CD4-positive, alpha-beta T cell treated with Interleukin-17A for 4 hours (primary cell): Measurements from ENCODE around the gene CDK2AP2.
"Not testable (repeated sequence)": the region's sequence is repeated elsewhere in the genome, so short reads cannot be mapped to it uniquely, and the experiment has no call there.

Experiments used
- DNase-seq: peaks from one replicate; pipeline ENCODE4 v3.0.0-alpha.2; 2020; ENCODE audit warnings: mixed read lengths

Gene CDK2AP2

GRCh38 chr11:67507864-67508485 is at the start of gene CDK2AP2:
Gene CDK2AP2 (minus strand): TSS chr11:67508162. CDS start chr11:67508082, 80 bp downstream.
- DNase-seq, result peak; percentile 97

GRCh38 chr11:67556244-67556643 is 48.3 kb upstream of the CDK2AP2 start:
- no peak for DNase-seq

GRCh38 chr11:67551697-67552096 is 43.7 kb upstream of the CDK2AP2 start:
- DNase-seq, result not testable (repeated sequence)

GRCh38 chr11:67551127-67551526 is 43.2 kb upstream of the CDK2AP2 start:
- no peak for DNase-seq

- no peak for DNase-seq
These were observed 40.7 kb upstream of the CDK2AP2 start for GRCh38 chr11:67548555-67549110.

- not testable (repeated sequence) for DNase-seq
These were observed 40.1 kb upstream of the CDK2AP2 start for GRCh38 chr11:67548112-67548511.

GRCh38 chr11:67545280-67545679 is 37.3 kb upstream of the CDK2AP2 start:
- no peak for DNase-seq

GRCh38 chr11:67544616-67545242 is 36.8 kb upstream of the CDK2AP2 start:
- no peak for DNase-seq

GRCh38 chr11:67543585-67543984 is 35.6 kb upstream of the CDK2AP2 start:
- DNase-seq, result no peak

GRCh38 chr11:67542971-67543370 is 35.0 kb upstream of the CDK2AP2 start:
- no peak for DNase-seq

- DNase-seq, result no peak
These were observed 34.2 kb upstream of the CDK2AP2 start for GRCh38 chr11:67542169-67542568.

GRCh38 chr11:67541198-67541597 is 33.2 kb upstream of the CDK2AP2 start:
- no peak for DNase-seq

- DNase-seq, result no peak
These were observed 31.6 kb upstream of the CDK2AP2 start for GRCh38 chr11:67539550-67539949.

GRCh38 chr11:67538823-67539505 is 31.0 kb upstream of the CDK2AP2 start:
- no peak for DNase-seq

GRCh38 chr11:67538306-67538705 is 30.3 kb upstream of the CDK2AP2 start:
- DNase-seq, result no peak

GRCh38 chr11:67535561-67535960 is 27.6 kb upstream of the CDK2AP2 start:
- DNase-seq, result no peak

- DNase-seq, result no peak
These were observed 26.2 kb upstream of the CDK2AP2 start for GRCh38 chr11:67534070-67534679.

- DNase-seq, result no peak
These were observed 24.9 kb upstream of the CDK2AP2 start for GRCh38 chr11:67532889-67533288.

- no peak for DNase-seq
These were observed 22.3 kb upstream of the CDK2AP2 start for GRCh38 chr11:67530282-67530592.

- DNase-seq, result no peak
These were observed 20.4 kb upstream of the CDK2AP2 start for GRCh38 chr11:67528376-67528775.

GRCh38 chr11:67525275-67525976 is 17.5 kb upstream of the CDK2AP2 start:
- DNase-seq, result no peak

- DNase-seq, result no peak
These were observed 16.5 kb upstream of the CDK2AP2 start for GRCh38 chr11:67524480-67524808.
